Esophagus squamous epithelium (tissue), 4 donors: ENCODE measurements around the gene ZWILCH.

Experiments used
- CTCF ChIP-seq, 6 experiments: fragments of 450-650 bp in 4 of 6; fragments of 200-600 bp in 2 of 6; sonication (generic) in 2 of 6; IDR thresholded peaks; one replicate each; pipeline ENCODE4 v1.5.1; 2016 to 2019; ENCODE audit warnings: antibody characterized with exemption in 6 of 6, mild to moderate bottlenecking in 4 of 6, moderate library complexity in 4 of 6
- POLR2A ChIP-seq, 4 donors: fragments of 450-650 bp; IDR thresholded peaks; one replicate each; pipeline ENCODE4 v1.6.1; 2017; ENCODE audit warnings: antibody characterized with exemption in 4 of 4, mild to moderate bottlenecking in 4 of 4, moderate library complexity in 3 of 4

DNA sequence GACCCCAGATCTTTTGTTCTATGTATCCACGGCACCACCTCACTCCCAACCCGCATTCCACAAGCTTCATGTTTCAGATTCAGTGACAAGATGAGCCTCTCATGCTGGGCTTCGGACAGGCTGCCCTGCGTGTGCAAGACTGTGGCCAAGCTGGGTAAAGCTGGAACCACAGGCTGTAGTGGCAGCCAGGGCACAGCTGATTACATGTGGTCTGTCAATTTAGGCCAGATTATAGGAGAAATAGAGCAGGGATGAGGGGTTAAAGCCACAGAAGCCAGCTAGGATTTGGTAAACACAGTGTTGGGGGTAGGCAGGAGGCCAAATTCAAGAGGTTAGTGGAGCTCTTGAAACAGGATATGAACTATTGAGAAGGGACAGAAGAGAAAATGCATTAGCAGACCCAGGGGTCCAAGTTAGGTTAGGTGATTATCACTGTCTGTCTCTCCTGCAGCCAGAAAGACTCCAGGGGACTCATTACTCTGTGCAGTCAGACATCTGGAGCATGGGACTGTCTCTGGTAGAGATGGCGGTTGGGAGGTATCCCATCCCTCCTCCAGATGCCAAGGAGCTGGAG is 20.5 kb upstream of the ZWILCH start:
- TF ChIP-seq POLR2A (IDR thresholded peaks at IDR 0.05) (no peak), CTCF (IDR thresholded peaks at IDR 0.05) (no peak)
